Esophagus squamous epithelium (tissue), 4 donors: Measurements from ENCODE around the gene CFAP90.

Experiments
- POLR2A ChIP-seq, 4 donors: fragments of 450-650 bp; IDR thresholded peaks; one replicate each; pipeline ENCODE4 v1.6.1; 2017; ENCODE audit warnings: antibody characterized with exemption in 4 of 4, mild to moderate bottlenecking in 4 of 4, moderate library complexity in 3 of 4
- TF ChIP-seq, protein P1 (sequence below), 6 experiments: fragments of 450-650 bp in 4 of 6; fragments of 200-600 bp in 2 of 6; sonication (generic) in 2 of 6; IDR thresholded peaks; one replicate each; pipeline ENCODE4 v1.5.1; 2016 to 2019; ENCODE audit warnings: antibody characterized with exemption in 6 of 6, mild to moderate bottlenecking in 4 of 6, moderate library complexity in 4 of 6

DNA sequence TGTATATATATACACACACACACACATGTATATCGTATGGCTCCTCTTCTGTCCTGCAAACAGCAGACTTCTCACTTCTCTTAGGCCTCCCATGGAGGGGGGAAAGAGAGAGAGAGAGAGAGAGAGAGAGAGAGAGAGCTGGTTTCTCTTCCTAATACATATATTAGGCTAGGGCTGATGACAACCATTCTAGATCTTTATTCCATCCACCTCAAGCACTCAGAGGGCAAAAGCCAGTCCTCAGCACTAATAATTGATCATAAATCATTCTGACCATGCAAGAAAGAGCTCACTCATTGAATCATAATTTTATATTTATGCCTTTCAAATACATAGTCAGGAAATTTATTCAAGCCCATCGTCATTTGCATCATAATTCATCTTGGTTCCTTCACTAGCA, 47.0 kb downstream of the CFAP90 start:
- TF ChIP-seq POLR2A (IDR thresholded peaks at IDR 0.05): no peak
- TF ChIP-seq, protein P1, sequence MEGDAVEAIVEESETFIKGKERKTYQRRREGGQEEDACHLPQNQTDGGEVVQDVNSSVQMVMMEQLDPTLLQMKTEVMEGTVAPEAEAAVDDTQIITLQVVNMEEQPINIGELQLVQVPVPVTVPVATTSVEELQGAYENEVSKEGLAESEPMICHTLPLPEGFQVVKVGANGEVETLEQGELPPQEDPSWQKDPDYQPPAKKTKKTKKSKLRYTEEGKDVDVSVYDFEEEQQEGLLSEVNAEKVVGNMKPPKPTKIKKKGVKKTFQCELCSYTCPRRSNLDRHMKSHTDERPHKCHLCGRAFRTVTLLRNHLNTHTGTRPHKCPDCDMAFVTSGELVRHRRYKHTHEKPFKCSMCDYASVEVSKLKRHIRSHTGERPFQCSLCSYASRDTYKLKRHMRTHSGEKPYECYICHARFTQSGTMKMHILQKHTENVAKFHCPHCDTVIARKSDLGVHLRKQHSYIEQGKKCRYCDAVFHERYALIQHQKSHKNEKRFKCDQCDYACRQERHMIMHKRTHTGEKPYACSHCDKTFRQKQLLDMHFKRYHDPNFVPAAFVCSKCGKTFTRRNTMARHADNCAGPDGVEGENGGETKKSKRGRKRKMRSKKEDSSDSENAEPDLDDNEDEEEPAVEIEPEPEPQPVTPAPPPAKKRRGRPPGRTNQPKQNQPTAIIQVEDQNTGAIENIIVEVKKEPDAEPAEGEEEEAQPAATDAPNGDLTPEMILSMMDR (IDR thresholded peaks at IDR 0.05): no peak
